Activated naive CD8-positive, alpha-beta T cell treated with anti-CD3 and anti-CD28 coated beads, Interleukin-2, amount 50 U/mL, for 24 hours (primary cell): ENCODE results near the gene LGALS9.
"Not testable (repeated sequence)": the region's sequence is repeated elsewhere in the genome, so short reads cannot be mapped to it uniquely, and the experiment has no call there.

Experiments used
- ATAC-seq: fragments of 150-1000 bp; cut with Tn5 transposase; one replicate; pipeline ENCODE4 v1.10.0; 2021
- DNase-seq: peaks from one replicate; pipeline ENCODE4 v3.0.0; 2021
- H3K27ac Mint-ChIP-seq: one replicate; pipeline ENCODE4 v1.8.0; 2021; ENCODE audit warnings: mild to moderate bottlenecking, mixed read lengths
- H3K27me3 Mint-ChIP-seq: one replicate; pipeline ENCODE4 v1.8.0; 2021; ENCODE audit warnings: mixed read lengths
- H3K36me3 Mint-ChIP-seq: one replicate; pipeline ENCODE4 v1.8.0; 2021; ENCODE audit warnings: low read depth, mixed read lengths
- H3K4me1 Mint-ChIP-seq: one replicate; pipeline ENCODE4 v1.8.0; 2021; ENCODE audit warnings: mixed read lengths
- H3K4me3 Mint-ChIP-seq: one replicate; pipeline ENCODE4 v1.8.0; 2021; ENCODE audit warnings: mild to moderate bottlenecking, moderate library complexity, mixed read lengths
- H3K9me3 Mint-ChIP-seq: one replicate; pipeline ENCODE4 v1.8.0; 2021; ENCODE audit warnings: mixed read lengths

Gene LGALS9

DNA sequence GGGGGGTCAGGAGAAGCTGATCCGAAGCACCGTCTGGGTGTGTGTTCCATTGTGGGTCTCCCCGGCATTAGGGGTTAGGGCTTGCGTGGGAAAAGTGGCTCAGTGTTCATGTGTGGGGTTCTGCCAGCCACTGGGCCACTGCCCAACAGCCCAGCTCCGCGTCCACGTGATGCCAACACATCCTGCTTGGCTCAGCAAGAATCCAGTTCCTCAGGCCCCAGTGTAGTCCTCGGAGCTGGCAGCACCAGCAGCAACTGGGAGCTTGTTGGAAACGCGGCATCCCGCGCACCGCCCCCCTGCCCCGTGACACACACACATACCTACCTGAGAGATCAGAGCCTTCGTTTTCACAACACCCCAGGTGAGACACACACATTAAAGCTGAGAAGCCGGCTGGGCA, 18.9 kb downstream of the LGALS9 start:
- H3K9me3 Mint-ChIP-seq: no peaks in the 10 kb centered on the region
- H3K27ac Mint-ChIP-seq: no peak overlapping the region
- DNase-seq: no peak
- no peaks in the 10 kb centered on the region for H3K27me3 Mint-ChIP-seq
- H3K36me3 Mint-ChIP-seq: peaks cover 2% of the 10 kb centered on the region
- no peak for ATAC-seq
- H3K4me1 Mint-ChIP-seq: peaks cover 5% of the 10 kb centered on the region
- H3K4me3 Mint-ChIP-seq: no peak overlapping the region

DNA sequence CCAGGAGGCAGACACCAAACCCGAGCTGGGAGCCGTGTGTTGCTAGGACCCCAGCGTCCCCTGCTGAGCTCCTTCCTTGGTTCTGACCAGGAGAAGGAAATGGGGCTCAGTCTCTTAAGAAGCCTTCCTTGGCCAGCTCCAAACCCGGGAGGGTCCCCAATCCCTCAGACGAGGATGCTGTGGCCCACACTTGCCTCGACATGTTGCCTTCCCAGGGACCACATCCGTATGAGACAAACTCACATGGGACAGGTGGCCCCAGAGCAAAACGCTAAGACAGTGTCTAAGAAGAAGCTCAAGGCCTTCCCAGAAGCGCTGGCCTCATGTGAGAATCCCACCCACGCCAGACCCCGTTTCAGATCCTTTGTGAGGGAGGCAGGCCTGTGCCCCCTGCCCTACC, 19.8 kb downstream of the LGALS9 start:
- Mint-ChIP-seq H3K27ac (no peak overlapping the region), H3K27me3 (no peaks in the 10 kb centered on the region), H3K4me1 (peaks cover 5% of the 10 kb centered on the region), H3K4me3 (no peak overlapping the region), H3K9me3 (no peaks in the 10 kb centered on the region), H3K36me3 (peaks cover 2% of the 10 kb centered on the region)
- ATAC-seq (no peak), DNase-seq (no peak)

DNA sequence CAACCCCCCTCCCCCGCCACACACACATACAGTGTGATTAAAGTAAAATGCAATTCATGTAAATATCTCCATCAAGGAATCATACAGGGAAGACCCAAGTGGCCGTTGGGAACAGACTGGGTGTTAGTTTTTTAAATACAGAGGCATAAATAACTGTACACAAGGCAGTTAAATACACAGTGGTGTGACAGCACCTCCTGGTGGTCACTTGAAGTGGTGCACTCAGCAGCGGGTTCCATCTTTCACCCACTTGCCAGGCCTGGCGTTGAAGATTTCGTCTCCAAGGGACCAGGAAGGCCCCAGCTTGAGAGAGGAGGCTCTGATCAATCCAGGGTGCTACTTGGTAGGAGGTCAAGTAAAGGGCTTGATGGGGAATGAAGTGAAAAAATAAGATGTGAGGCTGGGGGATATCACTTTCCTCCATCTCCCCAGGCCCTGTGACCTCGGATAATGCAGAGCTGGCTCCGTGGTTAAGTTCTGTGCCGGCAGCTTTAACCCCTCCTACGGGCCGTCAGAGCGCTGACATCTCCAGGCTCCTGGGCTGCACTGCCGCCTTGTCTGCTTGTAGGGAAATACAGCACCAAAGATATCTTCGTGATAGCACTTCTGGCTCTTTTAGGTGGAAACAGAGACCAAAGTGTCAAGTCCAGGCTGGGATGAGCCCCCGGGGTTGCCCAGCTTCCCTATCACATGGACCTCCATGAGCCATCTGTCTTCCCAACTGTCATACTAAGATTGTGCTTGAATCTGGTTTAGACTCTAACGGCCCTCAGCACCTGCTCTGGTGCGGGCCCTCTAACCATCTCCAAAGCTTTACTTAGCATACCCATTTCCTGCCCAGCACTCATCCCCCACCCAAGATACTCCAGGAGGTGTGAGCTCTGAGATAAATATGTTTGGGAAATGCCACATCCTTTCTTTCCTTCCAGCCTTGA, 20.7 kb downstream of the LGALS9 start:
- no peak for ATAC-seq
- peaks cover 5% of the 10 kb centered on the region for H3K4me1 Mint-ChIP-seq
- H3K9me3 Mint-ChIP-seq: no peaks in the 10 kb centered on the region
- peak; percentile 74 for DNase-seq
- no peak overlapping the region for H3K27ac Mint-ChIP-seq
- peaks cover 2% of the 10 kb centered on the region for H3K36me3 Mint-ChIP-seq
- H3K4me3 Mint-ChIP-seq: no peak overlapping the region
- no peaks in the 10 kb centered on the region for H3K27me3 Mint-ChIP-seq

DNA sequence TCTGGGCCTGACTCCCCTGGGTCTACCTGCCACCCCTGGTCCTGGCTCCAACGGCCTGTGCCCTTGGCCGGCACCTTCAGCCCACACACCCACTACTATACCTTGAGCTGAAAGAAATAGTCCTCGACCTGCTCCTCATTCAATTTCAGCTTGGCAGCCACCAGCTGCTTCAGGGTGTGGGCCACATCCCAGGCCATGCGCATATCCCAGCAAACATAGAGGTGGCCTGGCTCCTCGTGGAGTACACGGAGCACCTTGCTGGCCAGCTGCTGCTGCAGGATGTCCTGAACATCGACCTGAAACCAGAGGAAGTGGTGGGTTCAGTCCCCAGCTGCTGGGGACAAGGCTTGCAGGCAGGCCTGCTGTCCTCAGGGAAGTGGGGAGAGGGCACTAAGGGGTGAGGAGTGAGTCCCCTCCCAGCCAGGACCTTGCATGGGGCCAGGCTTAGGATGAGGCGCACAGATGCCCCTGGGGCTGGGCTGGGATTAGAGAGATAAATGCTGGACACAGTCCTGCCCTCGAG, 22.5 kb downstream of the LGALS9 start:
- H3K27ac Mint-ChIP-seq, H3K4me1 Mint-ChIP-seq, H3K36me3 Mint-ChIP-seq, DNase-seq, H3K27me3 Mint-ChIP-seq, ATAC-seq, H3K4me3 Mint-ChIP-seq, H3K9me3 Mint-ChIP-seq: not testable (repeated sequence)

DNA sequence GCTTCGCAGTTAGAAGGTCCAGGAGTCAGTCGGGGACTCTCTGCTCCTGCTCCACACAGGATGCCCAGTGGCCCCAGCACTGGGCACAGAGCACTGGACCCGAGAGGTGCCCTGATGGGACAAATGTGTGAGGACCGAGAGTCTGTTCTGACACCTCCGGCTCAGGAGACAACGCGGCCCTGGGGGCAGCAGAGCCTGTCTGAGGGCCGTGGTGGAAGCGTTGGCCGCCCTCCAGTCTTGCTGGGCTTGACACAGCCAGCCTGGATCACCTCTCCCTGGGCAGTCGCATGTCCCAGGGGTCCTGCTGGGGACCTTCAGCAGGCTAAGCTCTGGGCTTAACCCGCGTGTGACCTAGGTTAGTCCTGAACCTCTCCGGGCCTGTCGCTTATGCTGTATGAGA, 23.1 kb downstream of the LGALS9 start:
- H3K9me3 Mint-ChIP-seq: no peaks in the 10 kb centered on the region
- ATAC-seq (no peak), DNase-seq (no peak)
- no peak overlapping the region for H3K4me3 Mint-ChIP-seq
- H3K27me3 Mint-ChIP-seq: no peaks in the 10 kb centered on the region
- no peaks in the 10 kb centered on the region for H3K36me3 Mint-ChIP-seq
- no peak overlapping the region for H3K27ac Mint-ChIP-seq
- H3K4me1 Mint-ChIP-seq: peaks cover 5% of the 10 kb centered on the region

DNA sequence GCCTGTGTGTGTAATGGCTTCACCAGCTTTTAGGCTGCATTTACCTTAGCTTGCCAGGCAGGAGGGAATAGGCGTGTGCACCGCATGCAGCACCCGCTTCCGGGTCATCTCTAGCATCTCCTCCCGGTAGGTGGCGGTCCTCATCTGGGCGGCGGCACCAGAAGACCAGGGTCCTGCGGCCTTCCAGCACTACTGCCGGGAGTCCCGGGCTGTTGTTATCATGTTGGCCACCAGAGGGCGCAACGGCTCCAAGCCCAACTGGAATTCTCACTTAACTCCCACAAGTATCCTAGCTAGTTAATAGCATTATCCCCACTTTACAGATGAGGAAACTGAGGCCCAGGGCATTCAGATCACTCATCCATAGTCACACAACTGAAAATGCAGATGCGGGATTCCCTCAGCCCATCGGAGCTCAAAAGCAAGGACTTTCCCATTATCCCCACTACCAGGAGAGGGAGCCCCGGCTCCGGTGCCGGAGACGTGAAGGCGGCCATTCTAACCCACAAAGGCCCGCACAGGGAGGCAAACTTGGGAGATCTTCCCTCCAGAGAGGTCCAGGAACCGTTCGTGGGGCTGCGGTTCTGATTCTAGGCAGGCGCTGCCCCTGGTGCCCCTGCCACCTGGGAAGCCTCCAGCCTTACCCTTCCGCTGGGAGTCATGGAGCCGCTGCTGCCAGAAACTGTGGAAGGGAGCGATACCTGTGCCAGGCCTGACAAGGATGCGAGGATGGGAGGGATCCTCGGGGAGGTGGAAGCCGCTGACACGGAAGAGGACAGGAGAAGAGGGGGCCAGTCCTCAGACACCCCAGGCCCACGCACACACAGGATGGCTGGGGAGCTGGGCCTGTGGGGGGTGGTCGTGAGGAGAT, 23.9 kb downstream of the LGALS9 start:
- Mint-ChIP-seq H3K27ac (no peak overlapping the region), H3K4me1 (peaks cover 5% of the 10 kb centered on the region), H3K4me3 (no peak overlapping the region), H3K36me3 (no peaks in the 10 kb centered on the region), H3K27me3 (no peaks in the 10 kb centered on the region), H3K9me3 (no peaks in the 10 kb centered on the region)
- ATAC-seq (peak; percentile 82), DNase-seq (peak; percentile 79)

DNA sequence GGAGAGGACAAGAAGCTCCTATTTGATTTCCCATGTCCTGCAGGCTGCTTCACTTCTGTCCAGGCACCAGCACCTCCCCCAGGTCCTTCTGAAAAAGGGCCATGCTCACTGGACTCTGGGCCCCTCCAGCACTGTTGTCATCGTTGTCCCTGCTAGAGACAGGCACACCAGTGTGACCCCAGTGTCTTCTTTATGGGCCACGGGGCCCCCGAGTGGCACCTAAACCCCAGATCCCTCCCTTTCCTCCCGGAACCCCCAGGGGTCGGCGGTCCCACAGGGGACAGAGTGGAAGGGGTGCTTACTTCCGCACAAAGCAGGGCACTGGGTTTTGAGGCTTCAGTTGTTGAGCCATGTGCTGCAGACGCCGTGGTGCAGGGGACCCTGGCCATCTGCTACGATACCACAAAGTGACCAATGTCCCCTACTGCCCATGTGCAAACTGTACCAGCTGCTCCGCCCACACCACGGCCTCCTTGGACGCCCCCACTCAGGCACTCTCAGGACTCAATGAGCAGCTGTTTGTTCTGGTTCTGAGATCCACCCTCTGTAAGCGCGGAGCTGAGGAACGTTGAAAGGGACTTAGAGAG, 24.6 kb downstream of the LGALS9 start:
- H3K27ac Mint-ChIP-seq, H3K4me1 Mint-ChIP-seq, H3K9me3 Mint-ChIP-seq, H3K4me3 Mint-ChIP-seq, DNase-seq, H3K36me3 Mint-ChIP-seq, ATAC-seq, H3K27me3 Mint-ChIP-seq: not testable (repeated sequence)

DNA sequence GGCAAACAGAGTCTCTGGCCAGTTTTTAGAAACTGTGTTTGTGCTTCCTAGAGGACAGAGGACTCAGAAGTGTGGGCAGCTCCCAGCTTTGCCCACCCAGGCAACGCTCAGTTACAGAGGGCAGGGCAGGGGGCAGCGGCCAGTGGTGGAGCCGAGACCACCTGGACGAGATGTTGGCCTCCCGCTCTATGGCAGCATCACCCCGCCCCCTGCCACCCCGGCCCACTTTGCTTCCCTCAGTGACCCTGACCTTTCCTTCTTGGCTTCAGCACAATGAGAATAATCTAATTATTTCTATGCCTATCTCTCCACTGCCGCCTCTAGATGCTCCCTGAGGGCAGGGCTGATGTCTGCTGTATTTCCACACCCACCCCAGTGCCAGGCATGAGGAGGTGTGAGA, 25.6 kb downstream of the LGALS9 start:
- H3K9me3 Mint-ChIP-seq, DNase-seq, H3K27me3 Mint-ChIP-seq, H3K36me3 Mint-ChIP-seq, H3K4me3 Mint-ChIP-seq, H3K4me1 Mint-ChIP-seq, ATAC-seq, H3K27ac Mint-ChIP-seq: not testable (repeated sequence)

DNA sequence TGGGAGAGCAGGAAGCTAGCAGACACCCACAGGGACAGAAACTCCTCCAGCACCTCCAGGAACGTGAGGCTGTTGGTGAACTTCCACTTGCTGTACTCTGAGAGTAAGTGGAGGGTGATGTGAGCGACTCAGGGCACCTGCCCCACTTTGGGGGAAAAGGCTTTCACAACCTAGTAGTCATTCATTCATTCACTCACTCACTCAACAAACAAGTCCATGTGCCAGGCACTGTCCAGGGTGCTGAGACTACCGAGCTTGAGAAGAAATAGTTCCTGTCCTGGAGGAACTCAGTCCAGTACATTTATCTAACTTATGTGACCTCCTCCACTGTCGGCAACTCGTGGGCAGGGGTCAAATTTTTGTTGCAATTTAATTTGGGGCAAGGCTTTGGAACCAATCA, 26.6 kb downstream of the LGALS9 start:
- Mint-ChIP-seq H3K36me3 (no peaks in the 10 kb centered on the region), H3K9me3 (no peaks in the 10 kb centered on the region), H3K27me3 (no peaks in the 10 kb centered on the region), H3K4me1 (peaks cover 5% of the 10 kb centered on the region), H3K4me3 (no peak overlapping the region), H3K27ac (no peak overlapping the region)
- ATAC-seq (no peak), DNase-seq (no peak)

DNA sequence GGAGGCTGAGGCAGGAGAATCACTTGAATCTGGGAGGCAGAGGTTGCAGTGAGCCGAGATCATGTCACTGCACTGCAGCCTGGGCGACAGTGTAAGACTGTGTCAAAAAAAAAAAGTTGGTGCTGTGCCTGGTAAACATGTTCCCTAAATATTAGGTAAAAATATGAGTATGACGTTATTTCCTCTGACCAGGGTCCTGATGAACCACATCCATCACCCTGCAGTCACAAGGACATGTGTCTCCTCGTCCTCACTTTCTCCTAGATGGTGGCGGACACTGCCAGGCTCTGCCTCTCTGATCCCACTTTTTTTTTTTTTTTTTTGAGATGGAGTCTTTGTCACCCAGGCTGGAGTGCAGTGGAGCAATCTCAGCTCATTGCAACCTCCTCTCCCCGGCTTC, 28.7 kb downstream of the LGALS9 start:
- H3K4me3 Mint-ChIP-seq: no peak overlapping the region
- no peaks in the 10 kb centered on the region for H3K27me3 Mint-ChIP-seq
- H3K4me1 Mint-ChIP-seq: peaks cover 1% of the 10 kb centered on the region
- H3K36me3 Mint-ChIP-seq: no peaks in the 10 kb centered on the region
- no peaks in the 10 kb centered on the region for H3K9me3 Mint-ChIP-seq
- DNase-seq: no peak
- no peak for ATAC-seq
- H3K27ac Mint-ChIP-seq: no peak overlapping the region

DNA sequence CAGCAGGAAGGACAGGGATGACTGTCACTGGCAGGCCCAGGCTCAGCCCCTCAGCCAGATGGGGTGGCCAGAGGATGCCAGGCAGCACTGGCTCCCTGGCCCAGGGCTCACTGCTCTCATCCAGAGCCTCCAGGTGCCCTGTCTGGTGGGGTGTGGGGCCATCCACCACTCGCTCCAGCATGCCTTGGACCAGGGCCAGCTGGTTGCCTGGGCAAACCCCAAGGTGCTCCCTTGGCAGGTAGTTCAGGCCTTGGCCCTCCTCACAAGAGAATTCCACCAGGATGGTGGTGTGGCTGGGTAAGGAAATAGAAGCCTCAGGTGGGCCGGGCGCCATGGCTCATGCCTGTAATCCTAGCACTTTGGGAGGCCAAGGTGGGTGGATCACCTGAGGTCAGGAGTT, 29.4 kb downstream of the LGALS9 start:
- H3K27me3 Mint-ChIP-seq: no peaks in the 10 kb centered on the region
- H3K4me3 Mint-ChIP-seq: no peak overlapping the region
- DNase-seq (no peak), ATAC-seq (no peak)
- no peaks in the 10 kb centered on the region for H3K4me1 Mint-ChIP-seq
- H3K36me3 Mint-ChIP-seq: no peaks in the 10 kb centered on the region
- no peak overlapping the region for H3K27ac Mint-ChIP-seq
- no peaks in the 10 kb centered on the region for H3K9me3 Mint-ChIP-seq

DNA sequence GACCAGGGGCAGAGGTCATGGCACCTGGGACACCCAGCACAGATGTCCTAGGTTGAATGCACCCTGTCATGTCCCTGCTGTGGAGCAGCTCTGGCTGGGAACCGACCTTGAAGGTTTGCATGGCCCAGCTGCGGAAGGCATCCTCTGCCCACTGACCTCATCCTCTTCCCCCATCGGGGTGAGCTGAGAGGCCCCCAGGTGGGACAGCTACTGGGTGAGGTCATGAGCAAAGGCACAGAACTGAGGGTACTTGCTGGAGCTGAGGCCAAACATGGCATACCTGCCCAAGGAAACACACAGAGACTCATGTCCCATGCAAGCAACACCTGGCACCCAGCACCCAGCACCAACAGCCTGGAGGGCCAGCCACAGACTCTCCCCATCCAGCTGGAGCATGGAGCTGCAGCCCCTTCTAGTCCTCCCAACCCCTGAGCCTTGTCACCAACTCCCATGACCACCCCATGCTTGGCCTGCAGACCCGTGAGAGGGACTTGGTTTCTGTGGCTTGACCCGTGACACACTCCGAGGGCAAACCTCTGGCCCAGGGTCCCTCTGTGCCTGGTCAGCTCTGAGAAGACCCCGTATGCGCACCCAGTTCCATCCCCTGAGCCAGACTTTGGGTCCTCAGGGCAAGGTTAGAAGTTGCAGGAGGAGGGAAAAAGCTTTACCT, 33.1 kb downstream of the LGALS9 start:
- Mint-ChIP-seq H3K4me3 (no peak overlapping the region), H3K27me3 (no peaks in the 10 kb centered on the region), H3K36me3 (no peaks in the 10 kb centered on the region), H3K9me3 (no peaks in the 10 kb centered on the region), H3K27ac (no peak overlapping the region), H3K4me1 (no peaks in the 10 kb centered on the region)
- DNase-seq (no peak), ATAC-seq (no peak)

DNA sequence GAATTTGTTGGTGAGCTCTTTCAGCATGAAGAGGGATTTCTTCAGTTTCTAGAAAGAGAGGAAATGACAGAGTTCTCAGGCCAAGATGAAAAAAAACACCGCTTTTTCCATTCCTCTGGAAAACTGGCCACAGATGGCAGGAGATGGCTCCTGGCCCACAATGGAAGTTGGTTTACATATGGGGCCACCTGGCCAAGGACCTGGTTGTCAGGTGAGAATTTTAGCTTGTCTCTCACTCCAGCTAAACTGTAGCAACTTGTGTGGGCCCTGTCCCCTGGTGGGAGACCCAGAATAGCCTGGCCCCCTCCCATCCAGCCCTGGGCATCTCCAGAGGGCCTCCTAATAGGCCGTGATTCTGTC, 33.6 kb downstream of the LGALS9 start:
- ATAC-seq: no peak
- no peak for DNase-seq
- no peak overlapping the region for H3K4me3 Mint-ChIP-seq
- H3K9me3 Mint-ChIP-seq: no peaks in the 10 kb centered on the region
- H3K27ac Mint-ChIP-seq: no peak overlapping the region
- no peaks in the 10 kb centered on the region for H3K4me1 Mint-ChIP-seq
- no peaks in the 10 kb centered on the region for H3K36me3 Mint-ChIP-seq
- H3K27me3 Mint-ChIP-seq: no peaks in the 10 kb centered on the region

DNA sequence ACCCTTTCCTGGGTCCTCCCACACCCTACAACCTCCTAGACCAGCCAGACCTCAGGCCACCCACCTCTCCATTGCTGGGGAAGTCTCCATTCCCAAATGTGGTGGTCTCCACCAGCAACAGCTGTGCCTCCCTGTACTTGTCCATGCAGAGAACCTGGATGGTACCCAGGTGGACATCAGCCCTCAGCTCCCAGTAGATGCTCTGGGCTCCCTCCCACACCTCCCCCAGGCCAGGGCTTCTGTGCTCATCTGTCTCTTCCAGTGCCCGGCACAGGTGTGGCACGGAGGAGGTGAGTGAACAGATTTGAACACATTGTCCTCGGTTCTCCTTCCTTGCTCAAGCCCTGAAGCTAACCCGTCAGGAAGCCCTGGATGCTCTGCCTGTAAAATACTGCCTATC, 34.6 kb downstream of the LGALS9 start:
- H3K4me1 Mint-ChIP-seq: no peaks in the 10 kb centered on the region
- no peaks in the 10 kb centered on the region for H3K9me3 Mint-ChIP-seq
- no peak overlapping the region for H3K27ac Mint-ChIP-seq
- H3K4me3 Mint-ChIP-seq: no peak overlapping the region
- DNase-seq (no peak), ATAC-seq (no peak)
- no peaks in the 10 kb centered on the region for H3K27me3 Mint-ChIP-seq
- H3K36me3 Mint-ChIP-seq: no peaks in the 10 kb centered on the region
